ENCODE results near the gene CBLL2.
"Not testable (repeated sequence)": the region's sequence is repeated elsewhere in the genome, so short reads cannot be mapped to it uniquely, and the experiment has no call there.

Gene CBLL2, protein sequence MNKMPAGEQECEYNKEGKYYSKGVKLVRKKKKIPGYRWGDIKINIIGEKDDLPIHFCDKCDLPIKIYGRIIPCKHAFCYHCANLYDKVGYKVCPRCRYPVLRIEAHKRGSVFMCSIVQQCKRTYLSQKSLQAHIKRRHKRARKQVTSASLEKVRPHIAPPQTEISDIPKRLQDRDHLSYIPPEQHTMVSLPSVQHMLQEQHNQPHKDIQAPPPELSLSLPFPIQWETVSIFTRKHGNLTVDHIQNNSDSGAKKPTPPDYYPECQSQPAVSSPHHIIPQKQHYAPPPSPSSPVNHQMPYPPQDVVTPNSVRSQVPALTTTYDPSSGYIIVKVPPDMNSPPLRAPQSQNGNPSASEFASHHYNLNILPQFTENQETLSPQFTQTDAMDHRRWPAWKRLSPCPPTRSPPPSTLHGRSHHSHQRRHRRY

DNA sequence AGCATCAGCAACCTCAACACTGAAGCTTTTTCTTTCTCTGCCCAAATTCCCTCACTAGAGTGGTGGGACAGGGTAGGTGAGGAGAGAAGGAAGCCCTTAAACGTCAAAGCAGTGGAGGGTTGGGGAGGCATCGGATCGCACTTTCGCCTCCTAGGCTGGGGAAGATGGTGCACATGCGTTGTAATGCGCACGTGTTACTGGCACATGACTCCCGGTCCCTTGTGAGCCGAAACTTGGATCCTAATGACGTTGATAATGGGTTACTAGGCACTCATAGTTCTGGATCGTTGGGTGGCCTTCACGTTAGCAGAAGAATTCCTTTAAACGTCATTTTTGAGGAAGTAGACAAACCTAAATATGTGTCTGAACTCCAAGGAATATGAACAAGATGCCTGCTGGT is at the start of gene CBLL2:
CBLL2 (plus strand) TSS at position 301 of the 400 bp plus-strand sequence; CDS start at position 380, 79 bp downstream.
- DNase-seq (ENCODE audit: low spot score), result no peak

DNA sequence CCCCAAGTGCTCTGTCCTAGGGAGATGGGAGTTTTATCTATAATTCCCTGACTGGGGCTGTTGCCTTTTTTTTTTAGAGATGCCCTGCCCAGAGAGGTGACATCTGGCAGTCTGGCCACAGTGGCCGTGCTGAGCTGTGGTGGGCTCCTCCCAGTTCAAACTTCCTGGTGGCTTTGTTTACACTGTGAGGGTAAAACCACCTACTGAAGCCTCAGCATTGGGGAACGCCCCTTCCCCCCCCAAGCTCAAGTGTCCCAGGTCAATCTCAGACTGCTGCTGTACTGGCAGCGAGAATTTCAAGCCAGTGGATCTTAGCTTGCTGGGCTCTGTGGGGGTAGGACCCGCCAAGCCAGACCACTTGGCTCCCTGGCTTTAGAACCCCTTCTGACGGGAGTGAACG is 38.3 kb upstream of the CBLL2 start:
- no peak for DNase-seq (ENCODE audit: low spot score)

DNA sequence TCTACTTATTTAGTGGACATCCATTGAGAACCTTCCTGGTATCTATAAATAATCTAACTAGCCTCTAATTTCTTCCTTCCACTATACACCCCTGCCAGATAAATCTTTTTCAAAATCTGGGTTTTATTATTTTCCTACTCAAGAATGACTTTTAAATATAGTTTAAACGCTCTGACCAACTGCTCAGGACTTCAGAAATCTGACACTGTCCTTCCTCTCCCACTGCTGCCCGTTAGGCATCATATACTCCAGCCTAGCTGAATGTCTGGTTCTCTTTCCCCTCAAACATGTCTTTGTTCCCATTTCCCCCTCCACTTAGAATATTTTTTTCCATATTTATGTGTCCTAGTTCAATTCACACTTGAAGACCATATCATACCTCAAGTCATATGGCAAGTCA is 35.2 kb upstream of the CBLL2 start:
- no peak for DNase-seq (ENCODE audit: low spot score)

DNA sequence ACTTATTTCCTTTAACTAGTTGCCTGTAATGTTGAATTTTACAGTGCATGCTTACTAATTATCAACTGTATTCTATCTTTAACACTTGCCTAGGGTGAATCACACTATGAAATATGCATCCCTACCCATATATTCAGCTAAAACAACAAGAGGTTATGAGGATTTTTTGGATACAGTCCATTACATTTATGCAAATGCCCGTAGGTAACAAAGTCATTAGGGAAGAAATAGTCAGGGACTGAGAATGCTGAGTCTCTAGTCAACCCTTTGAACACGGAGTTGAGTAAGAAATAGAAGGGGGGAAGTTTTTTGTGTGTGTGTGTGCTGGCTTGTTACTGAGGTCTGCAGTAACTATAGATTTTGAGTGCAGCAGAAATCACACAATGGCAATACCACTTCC is 26.1 kb upstream of the CBLL2 start:
- no peak for DNase-seq (ENCODE audit: low spot score)

DNA sequence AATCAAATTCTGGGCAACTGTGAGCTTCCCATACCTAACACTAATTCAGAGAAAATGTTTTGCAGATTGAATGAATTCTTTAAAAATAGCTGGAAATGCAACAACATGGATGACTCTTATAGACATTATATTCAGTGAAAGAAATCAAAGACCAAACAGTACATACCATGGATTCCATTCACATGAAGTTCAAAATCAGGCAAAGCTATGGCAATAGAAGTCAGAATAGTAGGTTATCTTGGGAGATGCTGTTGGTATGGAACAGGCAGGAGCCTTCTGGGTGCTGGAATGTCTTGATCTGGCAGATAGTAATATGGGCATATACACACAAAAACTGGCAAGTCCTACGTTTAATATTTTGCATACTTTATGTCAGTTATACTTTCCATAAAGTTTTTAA is 25.5 kb upstream of the CBLL2 start:
- no peak for DNase-seq (ENCODE audit: low spot score)

DNA sequence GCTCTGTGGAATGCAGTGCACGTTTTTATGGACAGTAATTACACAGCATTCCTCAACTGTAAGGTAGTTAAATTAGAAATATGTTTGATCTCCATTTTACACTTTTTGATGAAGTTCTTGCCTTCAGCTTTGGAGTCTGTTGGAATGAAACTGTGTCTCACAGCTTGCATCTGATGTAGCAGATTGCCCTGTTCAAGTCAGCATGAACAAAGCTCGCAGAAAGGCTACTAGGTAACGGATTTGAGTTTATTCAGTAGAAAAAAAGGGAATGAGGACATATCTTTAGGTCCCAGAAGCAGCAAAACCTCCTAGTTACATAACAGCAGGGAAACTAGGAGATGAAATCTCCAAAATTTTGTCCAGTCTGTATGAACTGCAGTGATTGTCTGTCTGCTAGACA is 24.3 kb upstream of the CBLL2 start:
- no peak for DNase-seq (ENCODE audit: low spot score)

DNA sequence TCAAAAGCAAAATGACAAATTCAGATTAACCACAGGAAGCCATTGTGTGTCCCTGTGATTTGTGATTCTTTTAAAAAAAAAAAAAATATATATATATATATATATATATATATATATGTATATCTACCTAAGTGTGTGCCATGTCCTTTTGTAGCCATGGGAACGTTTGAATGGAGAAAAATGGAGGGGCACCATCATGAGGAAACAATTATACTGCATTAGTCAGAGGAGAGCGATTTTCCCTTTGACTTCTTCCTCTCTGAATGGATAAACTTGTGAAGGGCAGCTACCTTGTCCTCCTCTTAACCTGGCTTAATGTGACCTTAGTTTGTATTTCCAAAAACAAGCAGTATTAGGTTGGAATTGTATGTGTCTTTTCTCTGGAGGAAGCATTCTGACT is 23.3 kb upstream of the CBLL2 start:
- DNase-seq (ENCODE audit: low spot score), result no peak

DNA sequence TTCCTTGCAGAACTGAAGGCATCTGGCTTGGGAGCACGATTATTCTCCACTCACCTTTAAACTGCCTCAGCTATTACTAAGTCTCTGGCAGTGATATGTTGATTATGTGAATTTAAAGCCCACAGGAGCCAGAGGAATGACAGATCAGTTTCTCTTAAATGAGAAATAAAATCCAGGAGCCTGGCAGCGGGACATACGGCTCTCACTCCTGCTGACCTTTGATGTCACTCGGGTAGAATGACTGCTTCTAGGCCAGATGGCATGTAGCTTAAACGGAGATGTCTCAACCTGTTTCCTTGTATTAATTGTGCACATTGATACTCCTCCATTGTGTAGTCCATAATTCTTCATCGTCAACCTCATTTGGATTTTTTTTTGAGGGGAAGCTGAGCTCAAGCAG is 4.0 kb upstream of the CBLL2 start:
- no peak for DNase-seq (ENCODE audit: low spot score)

DNA sequence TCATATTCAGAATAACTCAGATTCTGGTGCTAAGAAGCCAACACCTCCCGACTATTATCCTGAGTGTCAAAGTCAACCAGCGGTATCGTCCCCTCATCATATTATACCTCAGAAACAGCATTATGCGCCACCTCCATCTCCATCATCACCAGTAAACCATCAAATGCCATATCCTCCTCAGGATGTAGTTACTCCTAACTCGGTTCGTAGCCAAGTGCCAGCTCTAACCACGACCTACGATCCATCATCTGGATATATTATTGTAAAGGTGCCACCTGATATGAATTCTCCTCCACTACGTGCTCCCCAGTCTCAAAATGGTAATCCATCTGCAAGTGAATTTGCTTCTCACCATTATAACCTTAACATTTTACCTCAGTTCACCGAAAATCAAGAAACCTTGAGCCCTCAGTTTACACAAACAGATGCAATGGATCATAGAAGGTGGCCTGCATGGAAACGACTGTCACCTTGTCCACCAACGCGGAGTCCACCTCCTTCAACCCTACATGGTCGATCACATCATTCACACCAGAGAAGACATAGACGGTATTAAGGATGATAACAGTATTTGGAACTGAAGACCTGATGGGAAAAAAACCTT is 1.1 kb downstream of the CBLL2 start:
- DNase-seq (ENCODE audit: low spot score), result no peak

DNA sequence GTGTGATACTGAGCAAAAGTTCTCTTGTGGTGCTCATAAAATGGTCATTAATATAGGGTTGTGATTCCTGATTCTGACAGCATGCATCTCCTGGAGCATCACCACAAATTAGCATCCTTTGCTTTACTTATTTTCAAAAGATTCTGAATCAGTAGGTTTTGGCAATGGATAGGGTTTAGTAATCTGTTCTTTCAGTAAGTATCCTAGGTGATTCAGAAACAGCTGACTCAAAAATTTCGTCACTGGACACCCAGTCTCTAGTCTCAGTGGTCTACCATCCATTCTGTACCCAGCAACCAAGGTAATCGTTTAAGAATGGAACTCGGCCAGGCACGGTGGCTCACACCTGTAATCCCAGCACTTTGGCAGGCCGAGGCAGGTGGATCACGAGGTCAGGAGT is 4.1 kb downstream of the CBLL2 start:
- no peak for DNase-seq (ENCODE audit: low spot score)

DNA sequence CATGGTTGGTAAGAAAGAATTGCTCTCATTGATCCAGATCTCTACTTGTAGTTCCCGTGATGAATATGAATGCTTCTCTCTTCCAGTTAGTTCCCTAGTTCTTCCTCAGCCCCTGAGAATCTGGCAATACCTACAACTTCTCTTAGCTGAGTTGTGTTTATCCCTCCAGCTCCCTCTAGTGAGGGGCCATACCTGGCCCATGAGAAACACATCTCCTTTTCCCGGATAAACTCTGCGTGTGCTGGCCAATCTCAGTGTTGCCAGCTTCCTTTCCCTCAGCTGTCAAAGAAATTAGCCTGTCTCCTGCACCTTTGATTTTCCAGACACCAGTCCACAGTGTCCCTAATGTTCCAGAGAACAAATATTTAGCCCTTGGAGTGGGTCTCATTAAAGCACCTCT is 5.7 kb downstream of the CBLL2 start:
- DNase-seq (ENCODE audit: low spot score), result peak; percentile 6

DNA sequence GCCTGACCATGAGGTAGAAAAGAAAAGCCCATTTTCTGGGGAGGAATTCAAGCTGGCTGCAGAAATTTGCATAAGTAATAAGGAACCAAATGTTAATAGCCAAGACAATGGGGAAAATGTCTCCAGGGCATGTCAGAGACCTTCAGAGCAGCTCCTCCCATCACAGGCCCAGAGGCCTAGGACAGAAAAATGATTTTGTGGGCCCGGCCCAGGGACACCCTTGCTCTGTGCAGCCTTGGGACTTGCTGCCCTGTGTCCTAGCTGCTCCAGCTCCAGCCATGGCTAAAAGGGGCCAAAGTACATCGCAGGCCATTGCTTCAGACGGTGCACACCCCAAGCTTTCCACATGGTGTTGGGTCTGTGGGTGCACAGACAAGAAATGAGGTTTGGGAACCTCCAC is 16.5 kb downstream of the CBLL2 start:
- DNase-seq (ENCODE audit: low spot score), result not testable (repeated sequence)

DNA sequence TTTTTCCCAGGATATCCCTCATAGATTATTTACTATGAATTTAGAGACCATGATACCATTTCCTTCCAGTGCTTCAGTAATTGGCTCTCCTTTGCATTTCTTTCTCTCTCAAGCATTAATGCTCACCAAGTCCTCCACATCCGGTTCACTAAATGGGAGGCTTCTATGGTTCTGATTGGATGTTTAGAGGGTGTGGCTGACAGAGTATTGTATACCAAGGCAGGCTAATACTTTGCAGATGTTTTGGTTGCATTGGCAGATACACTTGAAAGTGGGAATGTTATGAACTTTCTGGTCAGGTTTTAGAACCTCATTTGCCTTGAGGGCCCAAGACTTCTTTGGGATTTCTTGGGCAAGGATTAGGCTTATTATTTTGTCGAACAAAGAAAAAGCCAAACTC is 24.2 kb downstream of the CBLL2 start:
- DNase-seq (ENCODE audit: low spot score), result no peak

DNA sequence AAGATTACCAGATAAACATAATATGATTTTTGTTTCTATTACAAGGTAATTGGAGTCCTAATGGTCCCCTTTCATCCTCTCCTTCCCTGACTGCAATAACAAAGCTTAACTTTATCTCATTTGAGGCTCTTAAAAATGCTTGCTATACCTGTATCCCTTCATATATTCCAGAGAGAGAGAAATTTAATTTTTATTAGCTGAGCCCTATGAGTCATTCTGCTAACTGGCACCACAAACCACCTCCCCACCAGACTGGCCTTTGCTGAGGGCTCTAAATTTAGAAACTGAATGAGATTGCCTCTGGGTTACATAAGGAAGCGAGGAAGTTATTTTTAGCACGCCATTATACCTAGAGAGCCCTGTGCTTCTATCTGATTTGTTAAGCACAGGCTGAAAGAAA is 27.4 kb downstream of the CBLL2 start:
- no peak for DNase-seq (ENCODE audit: low spot score)

DNA sequence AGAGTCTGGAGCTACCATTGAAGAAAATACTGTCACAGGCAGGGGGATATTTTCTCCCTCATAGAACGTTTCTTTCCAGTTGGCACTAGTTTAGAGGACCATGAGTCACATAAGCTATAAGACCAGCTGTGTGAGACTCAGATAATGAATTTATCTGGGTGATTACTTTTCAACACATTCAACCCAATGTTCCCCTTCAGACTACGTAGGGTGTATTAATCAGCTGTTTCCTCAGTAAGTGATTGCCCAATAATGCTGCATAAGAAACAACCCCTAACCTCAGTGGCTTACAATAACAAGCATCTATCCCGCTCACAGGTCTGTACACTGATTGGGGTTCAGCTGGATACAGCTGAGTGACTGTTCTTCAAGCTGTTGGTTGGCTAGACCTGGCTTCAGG is 38.1 kb downstream of the CBLL2 start:
- no peak for DNase-seq (ENCODE audit: low spot score)

DNA sequence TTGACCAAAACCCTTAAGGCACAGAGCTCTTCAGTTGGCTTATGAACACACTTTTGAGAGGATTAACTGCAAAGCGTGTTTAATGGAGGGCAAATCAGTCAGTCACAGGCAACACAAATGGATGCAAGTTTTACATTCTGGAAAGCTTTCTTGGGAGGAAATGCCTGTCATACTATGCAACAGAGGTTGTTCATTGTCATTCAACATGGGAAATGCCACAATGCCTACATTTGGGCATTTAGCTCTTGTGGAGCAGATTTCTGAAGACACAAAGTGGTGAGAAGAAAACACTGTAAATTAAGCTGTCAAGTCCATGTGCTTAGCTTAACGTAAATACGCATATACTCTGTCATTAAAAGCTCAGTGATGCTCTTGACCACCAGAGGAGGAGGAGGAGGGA is 41.1 kb downstream of the CBLL2 start:
- no peak for DNase-seq (ENCODE audit: low spot score)

DNA sequence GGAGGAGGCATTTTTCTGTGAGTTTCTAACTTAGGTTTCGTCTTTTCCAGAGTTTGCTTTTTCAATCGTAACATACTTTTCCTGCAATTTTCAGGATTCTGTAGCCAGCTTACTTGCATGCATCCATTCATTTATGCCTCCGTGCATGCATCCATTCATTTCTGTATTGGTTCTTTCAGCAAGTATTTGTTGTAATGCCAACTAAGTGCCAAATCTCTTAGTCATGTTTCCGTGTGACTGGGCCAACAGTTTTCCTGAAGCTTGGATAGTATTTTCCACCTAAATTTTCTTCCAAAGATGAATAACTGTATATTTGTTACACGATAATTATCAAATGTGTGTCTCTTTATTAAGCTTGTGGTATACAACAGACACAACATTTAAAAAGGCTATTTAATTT is 41.5 kb downstream of the CBLL2 start:
- no peak for DNase-seq (ENCODE audit: low spot score)

DNA sequence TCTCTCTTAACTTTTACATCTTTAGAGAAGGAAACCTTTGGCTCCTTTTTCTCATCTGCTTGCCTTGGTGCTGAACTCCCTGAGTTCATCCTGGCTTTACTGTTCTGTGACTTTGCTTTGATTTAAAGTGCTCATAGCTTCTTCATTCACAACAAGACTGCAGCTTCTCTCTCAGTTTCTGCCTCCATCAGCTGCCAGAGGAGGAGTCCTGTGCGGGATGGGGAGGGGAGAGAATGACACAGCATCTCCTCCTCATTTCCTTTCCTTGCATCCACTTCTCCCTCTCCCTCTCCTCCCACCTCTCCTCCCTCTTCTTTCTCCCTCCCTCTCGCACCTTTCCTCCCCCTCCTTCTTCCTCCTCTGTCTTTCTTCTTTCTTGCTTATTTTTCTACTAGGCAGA is 42.0 kb downstream of the CBLL2 start:
- no peak for DNase-seq (ENCODE audit: low spot score)

DNA sequence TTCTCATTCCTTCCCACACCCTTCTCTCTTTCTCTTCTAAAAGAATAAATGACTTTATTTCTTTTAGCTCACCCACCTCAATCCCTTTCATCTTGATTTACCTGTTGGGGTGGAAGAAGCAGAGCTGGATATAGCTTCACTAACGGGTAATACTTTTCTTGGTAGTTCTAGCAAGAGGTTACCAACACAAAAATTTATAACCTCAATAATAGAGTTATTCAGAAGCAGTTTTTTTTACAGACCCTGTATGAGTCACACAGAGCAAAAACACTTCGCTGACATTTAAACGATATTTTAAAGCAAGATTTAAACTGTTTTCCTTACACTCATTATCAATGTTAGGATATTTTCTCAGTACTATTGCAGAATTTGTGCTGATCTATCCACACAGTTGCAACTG is 42.4 kb downstream of the CBLL2 start:
- no peak for DNase-seq (ENCODE audit: low spot score)

DNA sequence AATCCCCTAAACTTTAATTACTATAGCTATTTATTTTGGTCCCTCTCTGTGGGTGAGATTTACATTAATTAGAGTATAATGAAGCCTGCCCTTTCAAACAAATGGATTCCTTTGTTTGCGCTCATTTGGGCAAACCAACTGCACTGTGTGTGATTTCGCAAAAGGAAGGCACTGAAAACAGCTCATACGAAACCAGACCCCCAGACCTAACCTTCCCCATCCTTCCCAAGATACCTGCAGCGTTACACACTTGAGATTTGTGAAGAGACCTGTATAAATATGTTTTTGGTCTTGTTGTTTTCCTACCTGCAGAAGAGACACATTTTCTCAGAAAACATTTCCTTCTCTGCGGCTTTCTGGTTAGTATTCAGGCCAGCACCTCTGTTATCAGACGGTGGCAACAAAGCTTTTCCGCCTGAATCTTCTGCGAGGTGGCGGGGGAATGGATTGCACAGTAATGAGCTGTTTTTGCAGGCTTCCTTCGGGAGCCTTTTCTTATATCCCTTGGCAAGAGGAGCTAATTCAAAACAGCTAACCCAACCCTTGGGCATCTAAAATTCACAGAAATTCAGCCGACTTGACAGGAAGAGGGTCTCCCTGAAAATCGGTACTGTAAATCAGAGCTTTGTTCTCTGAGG is 47.6 kb downstream of the CBLL2 start:
- DNase-seq (ENCODE audit: low spot score), result no peak

DNA sequence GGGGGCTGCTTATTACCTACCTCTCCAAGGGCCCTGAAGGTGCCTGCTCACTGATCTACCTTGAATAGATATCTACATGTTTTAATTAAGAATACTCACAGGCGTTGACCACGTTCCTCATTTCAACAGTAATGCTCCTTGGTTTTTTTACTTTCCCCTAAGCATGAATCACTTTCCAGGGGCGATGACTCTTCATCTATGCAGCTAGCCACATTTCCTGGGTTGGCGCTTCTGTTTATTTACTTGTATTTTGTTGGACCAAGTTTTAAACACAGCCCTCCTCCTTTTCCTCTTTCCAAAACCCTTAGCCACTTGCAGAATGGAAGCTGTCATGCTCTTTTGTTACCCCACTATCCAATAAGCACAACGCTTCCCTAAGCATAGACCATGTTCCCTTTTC is 50.8 kb downstream of the CBLL2 start:
- DNase-seq (ENCODE audit: low spot score), result no peak

All from HuH-7.5 (cell line).